NCI-H187 (cell line): Measurements from ENCODE around the gene FAM78B.

ENCODE experiments used
- DNase-seq, 2 experiments: peaks; one replicate each; lab custom pipeline; 2025; lab: John Stamatoyannopoulos, UW

The FAM78B gene

GRCh38 chr1:166164995-166165660 is 1.7 kb downstream of the FAM78B start:
- DNase-seq, result no peak

DNA sequence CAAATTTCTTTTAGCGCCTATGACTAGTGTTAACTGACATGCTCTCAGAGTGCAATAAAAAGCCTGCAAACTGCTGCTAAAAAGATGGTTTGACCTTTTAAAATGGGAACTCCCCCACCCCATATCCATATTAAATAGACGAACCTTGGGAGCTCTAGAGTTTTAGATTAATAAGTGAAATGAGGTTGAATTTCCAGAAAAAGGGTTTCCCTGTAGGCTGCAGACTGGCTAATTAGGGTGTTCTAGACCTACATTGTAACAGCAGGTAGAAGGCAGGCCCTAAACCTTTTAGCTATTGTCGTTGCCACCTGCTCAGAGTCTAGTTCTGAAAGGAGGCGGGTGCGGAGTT is 2.2 kb downstream of the FAM78B start:
- DNase-seq, result no peak

GRCh38 chr1:166159656-166160055 is 7.1 kb downstream of the FAM78B start:
- DNase-seq, result no peak

DNA sequence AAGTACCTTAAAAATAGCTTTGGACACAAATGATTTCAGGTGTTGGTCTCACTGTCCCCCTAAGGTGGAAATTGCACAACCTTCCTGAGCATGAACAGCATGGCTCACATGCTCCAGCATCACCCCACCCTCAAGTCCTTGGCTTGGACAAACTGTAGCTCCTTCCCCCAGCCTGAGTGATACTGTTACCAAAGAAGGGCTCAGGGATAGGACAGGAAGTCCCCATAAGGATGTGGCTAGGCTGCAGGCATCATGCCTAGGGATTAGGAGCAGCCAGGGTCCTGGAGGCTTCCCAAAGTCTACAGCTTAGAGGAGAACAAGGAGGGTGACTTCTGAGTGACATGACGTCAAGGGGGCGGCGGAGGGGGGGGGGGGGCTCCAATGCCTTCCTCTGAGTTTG is 10.1 kb downstream of the FAM78B start:
- DNase-seq, result no peak

- no peak for DNase-seq
Observed at GRCh38 chr1:166155108-166155507, 11.7 kb downstream of the FAM78B start.

DNA sequence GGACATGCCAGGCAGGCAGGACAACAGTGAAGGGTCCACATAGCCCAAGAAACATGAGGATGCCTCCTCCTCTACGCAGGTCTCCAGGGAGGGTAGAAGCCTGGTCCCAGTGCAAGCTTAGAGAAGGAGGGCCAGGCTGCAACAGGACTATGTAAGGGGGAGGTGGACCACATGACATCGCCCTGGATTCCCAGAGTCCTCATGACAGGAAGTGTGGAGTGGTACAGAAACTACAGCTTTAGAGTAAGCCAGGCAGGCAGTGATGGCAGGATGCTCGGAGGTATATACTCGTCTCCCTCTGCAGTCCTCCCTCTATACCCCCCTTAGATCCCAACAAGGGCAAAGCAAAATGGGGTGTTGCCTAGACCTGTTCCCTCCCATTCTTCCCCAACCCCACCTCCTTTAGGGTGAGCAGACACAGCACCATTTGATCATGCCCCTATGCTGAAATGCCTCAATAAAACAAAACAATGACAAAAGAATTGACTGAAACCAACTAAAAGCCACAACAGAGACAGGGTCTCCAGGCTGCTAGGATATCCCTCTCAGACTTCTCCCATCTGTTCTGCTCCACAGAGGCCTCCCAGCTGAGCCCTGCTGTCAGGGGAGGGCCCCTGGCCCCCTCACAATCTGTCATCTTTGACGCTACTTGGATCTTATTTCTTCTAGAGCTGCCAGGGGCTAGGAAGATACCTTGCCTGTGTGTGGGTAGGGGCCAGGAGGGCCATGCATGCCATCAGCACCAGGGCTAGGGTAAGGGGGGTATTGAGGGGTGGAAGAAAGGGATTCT is 13.1 kb downstream of the FAM78B start:
- no peak for DNase-seq

DNA sequence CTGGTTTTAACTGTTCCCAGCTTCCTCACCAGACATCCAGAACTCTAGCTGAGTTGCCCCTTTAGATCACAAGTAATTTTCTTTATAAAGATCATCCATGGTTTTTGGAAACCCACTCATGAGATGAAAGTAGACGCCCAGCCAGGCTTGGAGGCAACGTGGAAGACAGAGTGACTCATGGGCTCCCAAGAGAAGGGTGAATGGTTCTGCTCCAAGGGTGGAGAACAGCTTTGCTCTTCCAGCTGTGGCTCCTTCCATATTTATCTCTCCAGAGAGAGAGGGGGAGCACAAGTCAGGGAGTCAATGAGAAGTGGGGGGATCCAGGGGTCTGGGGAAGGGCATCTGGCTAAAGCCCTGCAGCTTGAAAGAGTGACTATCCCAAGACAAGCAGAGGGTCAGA is 13.8 kb downstream of the FAM78B start:
- DNase-seq, result no peak

DNA sequence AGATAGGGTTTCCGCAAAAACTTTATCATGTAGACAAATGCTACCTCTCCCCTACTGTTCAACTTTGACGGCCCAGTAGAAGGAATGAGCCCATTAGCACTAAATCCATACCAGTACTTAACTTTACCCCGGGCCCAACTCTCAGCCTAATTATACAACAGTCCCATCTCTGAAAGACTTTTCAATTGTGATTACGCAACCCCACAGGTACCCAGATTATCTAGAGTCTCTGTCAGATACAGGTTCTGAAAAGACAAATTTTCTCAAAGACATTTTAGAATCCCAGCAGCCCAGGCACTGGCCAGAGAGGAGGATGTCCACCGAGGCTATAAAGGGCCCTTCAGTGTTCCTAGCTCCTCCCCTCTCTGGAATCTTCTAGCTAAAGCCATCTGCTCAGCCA is 15.0 kb downstream of the FAM78B start:
- no peak for DNase-seq

DNA sequence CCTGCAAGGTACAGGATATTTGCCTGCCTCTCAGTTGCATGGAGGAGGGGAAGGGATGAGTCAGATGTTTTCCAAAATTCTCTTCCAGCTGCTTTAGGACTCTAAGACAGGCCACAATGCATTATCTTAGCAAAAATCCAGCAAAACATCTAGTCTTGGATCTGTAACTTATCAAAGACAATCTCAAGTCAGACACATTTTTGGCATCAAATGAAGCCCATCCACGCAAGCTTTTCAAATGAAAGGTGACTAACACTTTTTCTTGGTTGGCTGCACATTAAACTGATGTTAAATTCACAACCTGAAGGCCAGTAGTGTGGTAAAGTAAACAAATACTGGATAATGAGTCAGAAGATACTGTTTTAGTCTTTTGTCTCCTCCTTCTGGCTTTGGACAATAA is 21.3 kb downstream of the FAM78B start:
- DNase-seq, result no peak

GRCh38 chr1:166141969-166142368 is 24.8 kb downstream of the FAM78B start:
- DNase-seq, result no peak

DNA sequence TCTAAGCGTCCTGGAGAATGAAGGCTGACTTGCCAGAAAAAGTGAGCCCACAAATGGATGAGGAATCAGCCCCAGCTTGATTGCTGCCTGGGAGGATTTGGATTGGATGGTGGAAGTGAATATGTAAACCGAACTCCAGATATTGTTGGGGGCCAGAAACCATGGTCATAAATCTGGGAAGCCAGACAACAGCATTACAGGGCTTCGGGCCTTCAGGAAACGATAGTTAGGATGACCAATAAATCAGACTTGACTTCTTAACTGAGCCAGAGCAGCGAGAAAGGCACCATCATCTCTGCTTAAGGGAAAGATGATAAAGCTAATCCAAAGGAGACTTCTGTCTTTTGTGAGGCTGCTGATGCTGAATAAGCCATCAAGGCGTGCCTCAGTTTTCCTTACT is 26.6 kb downstream of the FAM78B start:
- DNase-seq, result no peak

DNA sequence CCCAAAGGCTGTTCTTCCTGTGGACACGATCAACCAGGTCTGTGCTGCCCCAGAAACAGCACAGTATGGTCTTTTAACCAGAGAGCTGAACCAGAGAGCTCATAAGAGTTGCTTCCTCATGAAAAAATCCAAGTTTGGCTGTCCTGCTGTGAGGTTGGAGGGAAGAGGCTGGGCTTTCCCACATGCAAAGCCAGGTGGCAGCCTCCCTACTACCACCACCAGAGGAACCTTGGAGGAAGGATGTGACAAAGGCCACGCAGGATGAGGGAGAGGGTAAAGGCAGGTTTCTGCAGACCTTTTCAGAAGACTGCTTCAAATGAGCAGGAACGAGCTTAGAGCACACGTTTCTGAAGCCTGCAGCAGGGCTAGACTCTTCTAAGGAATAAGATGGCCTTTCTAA is 27.1 kb downstream of the FAM78B start:
- DNase-seq, result no peak

DNA sequence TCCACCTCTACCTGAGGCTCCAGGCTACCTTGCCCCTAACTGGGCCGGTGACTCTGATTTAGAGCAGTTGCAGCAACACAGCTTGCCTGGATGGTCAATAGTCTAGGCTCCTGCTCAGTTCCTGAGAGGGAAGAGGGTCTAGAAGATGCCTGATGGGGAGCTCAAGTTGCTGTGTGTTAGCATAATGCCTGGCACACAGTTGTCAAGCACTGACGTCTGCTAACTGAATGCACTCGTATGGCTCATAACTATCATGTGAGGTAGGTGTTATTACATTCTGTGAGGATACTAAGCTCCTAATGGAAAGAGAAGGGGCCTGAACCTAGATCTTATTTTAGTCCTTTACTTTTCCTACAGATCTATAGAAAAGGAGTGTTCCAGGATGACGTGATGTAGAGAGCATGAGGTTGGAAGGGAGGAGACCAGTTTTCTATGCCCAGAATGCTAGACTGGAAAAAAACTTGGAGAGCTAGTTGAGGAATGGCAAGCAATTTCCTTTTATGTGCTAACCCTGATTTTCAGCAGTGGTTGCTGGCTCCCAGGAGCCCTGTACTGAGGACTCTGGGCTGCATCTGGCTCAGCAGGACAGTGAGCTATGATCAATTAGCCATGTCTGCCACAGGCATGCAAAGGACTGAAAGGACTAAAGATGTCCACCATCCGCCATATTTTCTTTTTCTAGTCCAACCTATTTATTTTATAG is 30.0 kb downstream of the FAM78B start:
- DNase-seq, result no peak

- no peak for DNase-seq
Observed at GRCh38 chr1:166136222-166136621, 30.6 kb downstream of the FAM78B start.

- no peak for DNase-seq
Observed at GRCh38 chr1:166133857-166134256, 32.9 kb downstream of the FAM78B start.

DNA sequence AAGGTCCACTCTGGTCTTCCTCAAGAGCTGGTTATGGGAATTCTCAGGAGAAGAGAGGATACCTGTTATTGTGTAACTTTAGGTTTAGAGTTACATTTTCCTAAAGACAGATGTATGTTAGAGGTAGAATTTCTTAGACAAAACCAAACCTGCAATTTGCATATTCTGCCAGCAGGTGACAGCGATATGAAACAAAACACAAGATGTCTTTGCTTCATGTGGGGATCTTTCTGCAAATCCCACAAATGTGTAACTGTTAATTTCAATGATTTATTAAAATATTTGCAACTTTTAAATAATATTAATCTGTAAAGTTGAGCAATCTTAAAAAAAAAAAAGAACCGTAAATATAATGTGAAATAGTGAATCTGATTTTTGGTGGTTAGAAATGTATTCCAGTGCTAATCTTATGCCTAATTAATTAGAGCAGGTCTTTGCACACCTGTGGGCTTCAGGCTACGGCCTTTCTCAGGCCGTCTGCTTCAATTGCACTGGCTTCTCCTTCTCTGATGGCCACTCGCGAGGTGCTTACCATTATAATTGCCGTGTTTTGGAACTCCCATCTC is 33.4 kb downstream of the FAM78B start:
- no peak for DNase-seq

- DNase-seq, result no peak
Observed at GRCh38 chr1:166132496-166132895, 34.3 kb downstream of the FAM78B start.

DNA sequence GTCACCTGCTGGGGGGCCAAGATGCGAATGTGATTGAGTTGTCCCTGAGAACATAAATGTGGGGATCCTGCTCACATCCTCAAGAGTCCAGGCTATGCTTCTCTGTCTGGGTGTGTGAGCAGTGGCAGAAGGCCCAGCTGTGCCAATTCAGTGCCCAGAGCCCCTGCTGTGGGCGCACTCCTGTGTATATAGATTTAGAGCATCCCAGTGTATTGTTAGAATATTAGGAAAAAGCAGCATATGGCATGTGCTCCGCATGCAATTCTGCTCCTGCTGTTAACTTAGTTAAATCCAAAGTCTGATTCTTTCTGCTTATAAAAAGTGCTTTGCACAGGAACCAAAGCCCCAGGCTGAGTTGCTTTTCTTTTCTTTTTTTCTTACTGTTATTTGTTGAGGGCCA is 37.8 kb downstream of the FAM78B start:
- no peak for DNase-seq

GRCh38 chr1:166128195-166128594 is 38.6 kb downstream of the FAM78B start:
- DNase-seq, result no peak

- no peak for DNase-seq
Observed at GRCh38 chr1:166127003-166127402, 39.8 kb downstream of the FAM78B start.

GRCh38 chr1:166122873-166123466 is 43.8 kb downstream of the FAM78B start:
- no peak for DNase-seq

DNA sequence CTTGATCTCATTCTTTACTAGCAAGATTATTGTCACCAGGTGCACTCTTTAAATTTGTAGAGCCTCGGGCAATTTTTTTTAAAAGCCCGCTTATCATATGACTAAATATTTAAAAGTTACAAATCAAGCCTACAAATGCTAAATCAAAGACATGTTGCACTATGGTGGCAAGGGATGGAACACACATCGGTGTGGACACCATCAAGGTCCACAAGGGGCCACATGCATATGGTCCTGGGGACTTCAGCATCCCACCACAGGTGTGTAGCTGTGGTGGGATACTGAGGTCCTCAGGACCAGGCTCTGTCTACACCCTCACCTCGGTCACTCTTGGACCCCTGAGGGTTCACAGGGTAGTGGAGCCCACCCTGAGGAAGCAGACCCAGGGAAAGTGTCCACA is 45.8 kb downstream of the FAM78B start:
- DNase-seq, result no peak

GRCh38 chr1:166120281-166120680 is 46.5 kb downstream of the FAM78B start:
- DNase-seq, result no peak
